GM21825 (cell line): ENCODE measurements around the gene OR10P1.
A peak's percentile ranks its signal among the peaks of the same experiment; 100 is the strongest.
"Not testable (repeated sequence)": the region's sequence is repeated elsewhere in the genome, so short reads cannot be mapped to it uniquely, and the experiment has no call there.

Experiments
- ATAC-seq: cut with Tn5 transposase; IDR thresholded peaks from one replicate; pipeline ENCODE4 v1.9.1; 2021; ENCODE audit warnings: mild to moderate bottlenecking, moderate library complexity; ENCODE audit not compliant: unreplicated experiment

OR10P1 gene

DNA sequence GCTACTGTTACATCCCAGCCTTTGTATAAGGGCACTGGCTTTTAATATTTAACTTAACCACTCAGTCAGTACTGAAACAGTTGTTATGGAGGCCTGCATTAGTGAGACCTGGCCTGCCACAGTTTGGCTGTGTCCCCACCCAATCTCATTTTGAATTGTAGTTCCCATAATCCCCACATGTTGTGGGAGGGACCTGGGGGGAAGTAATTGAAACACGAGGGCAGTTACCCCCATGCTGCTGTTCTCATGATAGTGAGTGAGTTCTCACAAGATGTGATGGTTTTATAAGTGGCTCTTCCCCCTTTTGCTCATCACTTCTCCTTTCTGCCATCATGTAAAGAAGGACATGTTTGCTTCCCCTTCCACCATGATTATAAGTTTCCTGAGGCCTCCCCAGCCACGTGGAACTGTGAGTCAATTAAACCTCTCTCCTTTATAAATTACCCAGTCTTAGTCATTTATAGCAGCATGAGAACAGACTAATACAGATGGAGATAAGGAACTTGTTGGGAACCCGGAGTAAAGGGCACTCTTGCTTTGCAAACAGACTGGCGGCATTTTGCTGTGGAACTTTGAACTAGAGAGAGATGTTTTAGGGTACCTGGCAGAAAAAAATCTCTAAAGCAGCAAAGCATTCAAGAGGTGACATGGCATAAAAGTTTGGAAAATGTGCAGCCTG lies 14.1 kb downstream of the OR10P1 start:
- not testable (repeated sequence) for ATAC-seq

DNA sequence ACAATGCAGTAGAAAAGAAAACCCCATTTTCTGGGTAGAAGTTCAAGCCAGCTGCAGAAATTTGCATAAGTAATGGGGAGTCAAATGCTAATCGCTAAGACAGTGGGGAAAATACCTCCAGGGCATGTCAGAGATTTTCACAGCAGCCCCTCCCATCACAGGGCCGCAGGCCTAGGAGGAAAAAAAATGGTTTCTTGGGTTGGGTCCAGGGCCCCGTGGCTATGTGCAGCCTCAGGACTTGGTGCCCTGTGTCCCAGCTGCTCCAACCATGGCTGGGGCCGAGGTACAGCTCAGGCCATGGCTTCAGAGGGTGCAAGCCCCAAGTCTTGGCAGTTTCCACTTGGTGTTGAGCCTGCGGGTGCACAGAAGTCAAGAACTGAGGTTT lies 14.6 kb downstream of the OR10P1 start:
- ATAC-seq, result no peak

DNA sequence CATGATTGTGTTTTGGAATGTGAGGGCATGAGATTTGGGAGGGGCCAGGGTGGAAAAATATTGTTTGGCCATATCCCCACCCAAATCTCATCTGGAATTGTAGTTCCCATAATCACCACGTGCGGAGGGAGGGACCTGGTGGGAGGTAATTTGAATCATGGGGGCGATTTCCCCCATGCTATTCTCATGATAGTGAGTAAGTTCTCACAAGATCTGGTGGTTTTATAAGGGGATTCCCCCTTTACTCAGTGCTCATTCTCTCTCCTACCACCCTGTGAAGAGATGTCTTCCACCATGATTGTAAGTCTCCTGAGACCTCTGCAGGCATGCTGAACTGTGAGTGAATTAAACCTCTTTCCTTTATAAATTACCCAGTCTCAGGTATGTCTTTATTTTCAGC lies 15.7 kb downstream of the OR10P1 start:
- ATAC-seq, result no peak

DNA sequence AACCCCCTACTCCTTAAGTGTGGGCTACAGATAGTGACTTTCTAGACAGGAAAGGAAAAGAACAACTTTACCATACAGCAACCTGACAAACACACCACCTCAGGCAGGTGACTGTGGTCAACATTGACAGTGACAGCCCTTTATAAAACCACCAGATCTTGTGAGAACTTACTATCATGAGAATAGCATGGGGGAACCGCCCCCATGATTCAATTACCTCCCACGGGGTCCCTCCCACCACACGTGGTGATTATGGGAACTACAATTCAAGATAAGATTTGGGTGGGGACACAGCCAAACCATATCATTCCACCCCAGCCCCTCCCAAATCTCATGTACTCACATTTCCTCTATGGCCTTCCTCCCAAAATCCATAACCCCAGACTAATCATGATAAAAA lies 16.3 kb downstream of the OR10P1 start:
- no peak for ATAC-seq

DNA sequence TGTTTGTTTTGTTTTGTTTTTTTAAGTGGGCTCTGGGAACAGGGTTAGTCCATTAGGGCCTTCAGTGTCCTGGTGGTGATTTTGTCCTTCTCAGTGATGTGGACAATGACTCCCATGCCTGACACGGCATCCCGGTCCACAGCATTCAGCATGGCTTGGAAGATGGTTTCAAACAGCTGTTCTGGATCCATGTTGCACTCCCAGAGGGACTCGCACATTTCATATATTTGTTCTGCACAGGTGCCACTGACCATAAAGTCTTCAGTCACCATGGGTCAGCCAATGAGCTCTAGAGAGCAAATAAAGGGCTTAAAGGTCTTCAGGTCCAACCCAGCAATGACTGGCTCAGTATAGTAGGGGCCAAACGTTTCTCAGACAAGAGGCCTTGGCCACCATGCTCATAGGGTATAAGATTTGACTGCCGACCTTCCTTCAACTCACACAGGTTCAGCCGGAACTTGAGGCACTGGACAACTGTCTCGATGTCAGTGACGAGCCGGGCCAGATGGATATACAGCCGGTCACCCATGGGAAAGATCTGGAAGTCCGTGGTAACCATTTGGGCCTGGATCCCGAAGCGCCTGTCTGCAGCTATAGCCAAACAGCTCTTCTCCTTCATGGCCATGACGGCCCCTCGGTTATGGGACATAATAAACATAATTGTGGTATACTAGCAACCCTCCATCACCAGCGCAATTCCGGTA lies 18.0 kb downstream of the OR10P1 start:
- ATAC-seq, result no peak

DNA sequence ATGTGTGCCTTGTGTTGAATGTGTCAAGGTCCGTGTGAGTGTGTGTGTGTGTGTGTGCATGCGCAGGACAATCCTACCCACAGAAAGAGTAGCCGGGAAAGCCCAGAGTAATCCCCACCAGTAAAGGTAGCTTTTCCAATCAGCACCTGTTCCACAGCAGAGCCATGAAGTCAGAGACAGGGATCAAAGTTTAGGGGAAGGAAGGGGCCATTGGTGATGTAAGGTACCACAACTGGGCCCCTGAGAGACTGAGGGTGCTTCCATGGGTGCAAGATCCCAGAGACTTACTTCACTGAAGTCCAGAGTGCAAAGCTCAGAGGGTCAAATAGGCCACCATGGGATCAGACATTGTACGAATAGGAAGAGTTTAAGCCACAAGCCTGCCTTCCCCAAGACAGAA lies 20.5 kb downstream of the OR10P1 start:
- no peak for ATAC-seq

DNA sequence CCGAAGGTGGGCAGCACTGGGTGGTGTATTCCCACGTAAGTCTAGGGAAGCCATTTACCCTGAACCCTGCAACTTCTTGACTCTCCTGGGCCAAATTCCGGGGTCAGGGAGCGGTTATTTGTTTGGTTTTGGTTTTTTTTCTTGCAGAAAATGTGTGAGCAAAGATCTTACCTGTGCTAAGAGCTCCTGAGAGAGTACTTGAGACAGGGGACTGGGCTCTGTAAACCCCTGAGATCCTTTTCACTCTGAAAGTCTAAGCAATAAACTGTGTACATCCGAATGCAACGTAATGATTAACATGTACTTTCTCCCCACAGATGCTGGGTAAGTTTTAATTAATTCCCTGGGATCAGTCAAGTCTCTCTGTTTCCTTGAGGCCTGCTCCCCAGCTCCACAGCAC lies 21.5 kb downstream of the OR10P1 start:
- ATAC-seq, result no peak

DNA sequence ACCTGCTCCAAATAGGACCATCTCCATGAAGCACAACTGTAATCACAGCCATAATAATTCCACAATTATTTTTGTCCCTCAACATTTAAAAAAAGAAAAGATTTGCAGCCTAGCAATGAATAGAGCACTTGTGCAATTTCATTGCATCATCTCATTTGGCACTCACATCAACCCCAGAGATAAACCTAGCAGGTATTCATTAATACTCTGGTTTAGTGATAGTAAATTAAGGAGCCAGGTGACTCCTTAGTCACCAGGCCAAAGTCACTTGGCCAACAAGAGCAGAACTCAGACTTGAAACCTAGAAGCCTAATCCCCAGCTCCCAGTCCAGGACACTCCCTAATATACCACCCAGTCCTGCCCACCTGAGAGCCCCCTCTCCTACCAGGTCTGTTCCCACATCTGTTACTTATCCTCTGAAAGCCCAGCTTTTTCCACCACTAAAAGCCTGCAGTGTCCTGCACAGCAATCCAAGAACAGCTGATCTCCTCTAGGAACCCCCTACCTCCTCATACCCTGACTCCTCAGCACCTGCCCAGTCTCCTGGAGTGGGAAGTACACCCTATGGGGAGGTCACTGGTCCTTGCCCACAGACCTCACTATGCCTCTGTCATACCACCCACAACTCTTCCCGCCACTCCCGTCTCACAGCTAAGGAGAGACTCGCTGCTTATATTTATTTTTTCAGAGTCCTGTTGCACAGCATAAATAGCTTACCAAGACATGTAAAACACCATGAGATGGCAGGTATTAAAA lies 22.1 kb downstream of the OR10P1 start:
- ATAC-seq, result no peak

DNA sequence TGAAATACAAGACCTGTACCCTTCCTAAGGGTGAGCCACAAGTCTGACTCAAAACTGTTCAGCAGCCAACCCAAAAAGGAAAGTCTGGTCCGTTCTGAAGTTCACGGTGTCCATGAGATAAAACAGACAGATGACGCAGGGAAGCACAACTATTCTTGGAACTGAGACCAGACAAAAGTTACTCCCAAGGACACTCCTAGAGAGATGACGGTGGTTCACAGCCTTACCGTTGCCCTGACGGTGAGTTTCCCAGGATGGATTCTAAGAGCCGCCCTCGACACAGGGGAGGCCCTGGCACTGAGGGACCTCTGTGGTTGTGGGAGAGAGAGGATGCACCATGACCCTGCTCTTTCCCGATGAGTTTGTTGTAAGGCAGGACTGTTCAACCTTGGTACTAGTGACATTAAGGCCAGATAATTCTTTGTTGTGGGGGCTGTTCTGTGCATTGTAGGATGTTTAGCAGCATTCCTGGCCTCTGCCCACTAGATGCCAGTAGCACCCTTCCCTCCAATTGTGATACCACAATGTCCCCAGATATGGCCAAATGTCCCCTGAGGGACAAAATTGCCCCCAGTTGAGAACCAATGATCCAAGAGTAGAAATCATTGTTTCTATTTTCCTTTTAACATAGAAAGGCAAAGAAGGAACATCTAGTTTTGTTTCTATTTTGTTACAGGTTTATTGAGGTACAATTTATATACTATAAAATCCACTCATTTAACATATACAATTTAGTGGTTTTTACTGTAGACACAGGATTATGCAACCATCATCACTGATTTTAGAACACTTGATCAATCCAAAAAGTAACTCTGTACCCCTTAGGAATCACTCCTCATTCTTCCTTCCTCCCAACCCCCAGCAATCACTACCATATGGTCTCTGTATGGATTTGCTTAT lies 23.0 kb downstream of the OR10P1 start:
- no peak for ATAC-seq

DNA sequence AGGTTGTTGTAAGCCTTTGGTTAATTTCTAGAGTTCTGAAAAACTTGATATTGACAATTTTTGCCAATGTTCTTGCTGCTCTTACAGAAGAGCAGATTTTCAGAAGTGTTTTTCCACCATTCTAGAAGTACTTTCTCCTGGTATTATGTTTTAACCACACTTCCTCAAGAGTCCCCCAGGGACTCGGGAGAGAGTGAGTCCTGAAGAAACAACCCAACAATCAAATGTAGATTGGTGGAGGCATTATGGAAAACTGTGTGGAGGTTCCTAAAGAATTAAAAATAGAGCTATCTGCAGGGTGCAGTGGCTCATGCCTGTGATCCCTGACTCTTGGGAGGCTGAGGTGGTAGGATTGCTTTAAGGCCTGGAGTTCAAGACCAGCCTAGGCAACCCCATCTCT lies 26.7 kb downstream of the OR10P1 start:
- ATAC-seq, result no peak

DNA sequence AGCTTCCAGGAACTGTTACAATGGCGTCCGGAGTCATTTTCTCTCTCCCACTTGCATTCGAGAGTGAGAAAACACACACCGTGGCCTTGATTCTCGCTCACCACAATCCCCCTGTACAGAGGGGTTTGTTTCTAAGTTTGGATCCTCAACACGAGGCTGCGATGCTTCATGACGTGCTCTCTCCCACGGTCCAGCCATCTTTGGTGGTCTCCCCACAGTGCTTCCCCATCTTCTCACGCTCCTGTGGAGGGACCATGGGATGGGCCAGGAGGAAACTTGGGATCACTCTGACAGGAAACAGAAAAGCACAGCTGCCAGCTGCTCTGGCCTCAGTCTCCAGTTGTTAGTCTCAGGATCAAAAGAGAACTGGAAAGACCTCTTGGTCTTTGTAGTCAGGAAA lies 28.1 kb downstream of the OR10P1 start:
- ATAC-seq, result no peak

DNA sequence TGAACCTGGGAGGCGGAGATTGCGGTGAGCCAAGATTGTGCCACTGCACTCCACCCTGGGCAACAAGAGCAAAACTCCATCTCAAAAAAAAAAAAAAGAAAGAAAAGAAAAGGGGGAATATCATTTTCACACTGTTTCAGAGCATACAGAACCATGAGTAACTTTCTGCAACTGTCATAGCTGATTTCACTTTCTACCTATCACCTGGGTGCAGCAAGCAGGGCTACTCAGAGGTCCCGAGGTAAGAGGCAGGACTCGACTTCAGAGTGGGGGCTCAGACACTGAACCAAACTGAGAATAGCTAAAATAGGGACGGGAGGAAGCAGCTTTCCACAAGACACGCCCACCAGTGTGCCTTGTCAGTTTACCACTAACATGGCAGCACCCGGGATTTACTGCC lies 29.8 kb downstream of the OR10P1 start:
- ATAC-seq, result no peak

DNA sequence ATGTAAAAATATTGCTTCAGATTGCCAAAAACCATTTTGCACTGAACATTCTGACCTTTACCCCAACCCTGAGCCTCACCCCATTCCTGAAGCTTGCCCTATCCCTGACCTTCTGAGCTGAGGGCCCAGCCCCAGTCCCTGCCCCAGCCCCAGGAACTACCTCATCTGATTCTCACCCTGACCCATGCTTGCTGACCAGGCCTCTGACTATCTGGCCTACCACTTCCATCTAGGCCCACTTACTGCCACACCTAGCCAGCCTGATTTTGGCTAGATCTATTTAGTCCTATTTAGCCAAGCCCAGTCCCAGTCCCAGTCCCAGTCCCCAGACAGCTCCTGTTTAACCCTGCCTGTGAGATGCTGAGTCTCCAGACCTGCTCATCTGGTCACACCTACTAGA lies 33.6 kb downstream of the OR10P1 start:
- no peak for ATAC-seq

DNA sequence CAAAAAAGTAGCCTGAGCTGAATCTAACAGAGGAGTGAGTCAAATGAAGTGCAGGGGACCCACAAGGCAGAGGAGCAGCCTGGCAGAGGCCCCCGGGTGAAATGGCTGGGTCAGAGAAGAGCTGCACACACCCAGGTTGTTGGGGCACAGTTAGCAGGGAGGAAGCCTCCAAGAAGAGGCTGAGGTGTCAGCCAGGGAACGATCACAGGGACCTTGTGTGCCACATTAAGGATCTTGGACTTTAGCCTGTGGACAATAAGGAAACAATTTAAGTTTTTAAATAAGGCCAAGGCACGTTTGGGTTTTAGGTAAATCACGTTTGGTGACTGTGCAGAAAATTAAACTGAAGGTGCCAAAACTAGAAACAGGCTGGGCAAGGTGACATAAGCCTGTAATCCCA lies 35.1 kb downstream of the OR10P1 start:
- no peak for ATAC-seq

DNA sequence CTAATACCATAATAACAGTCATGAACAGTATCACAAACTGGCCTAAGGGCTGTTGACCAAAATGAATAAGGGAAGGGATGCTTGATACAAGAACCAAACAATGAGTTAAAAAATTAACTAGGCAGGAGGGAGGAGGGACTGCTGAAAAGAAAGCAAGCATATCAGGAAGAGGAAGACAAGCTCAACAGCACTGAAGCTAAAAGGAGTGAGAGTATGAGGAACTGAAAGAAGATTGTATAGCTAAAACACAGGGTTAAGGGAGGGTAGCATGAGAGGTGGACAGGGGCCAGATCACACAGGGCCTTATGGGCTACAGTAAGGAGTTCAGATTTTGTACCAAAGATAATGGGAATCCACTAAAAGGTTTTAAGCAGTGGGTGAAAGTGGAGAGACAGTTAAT lies 36.9 kb downstream of the OR10P1 start:
- peak; percentile 99 for ATAC-seq

DNA sequence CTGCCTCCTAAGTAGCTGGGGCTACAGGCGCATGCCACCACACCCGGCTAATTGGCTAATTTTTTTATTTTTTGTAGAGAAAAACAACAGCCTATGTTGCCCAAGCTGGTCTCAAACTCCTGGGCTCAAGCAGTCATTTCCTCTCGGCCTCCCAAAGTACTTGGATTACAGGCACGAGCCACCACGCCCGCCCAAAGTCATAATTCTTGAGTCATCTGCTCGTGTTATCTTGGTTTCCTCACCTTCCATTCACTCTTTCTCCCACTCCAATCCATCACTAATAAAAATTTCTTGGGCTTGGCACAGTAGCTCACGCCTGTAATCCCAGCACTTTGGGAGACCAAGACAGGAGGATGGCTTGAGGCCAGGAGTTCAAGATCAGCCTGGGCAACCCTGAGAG lies 39.0 kb downstream of the OR10P1 start:
- no peak for ATAC-seq

DNA sequence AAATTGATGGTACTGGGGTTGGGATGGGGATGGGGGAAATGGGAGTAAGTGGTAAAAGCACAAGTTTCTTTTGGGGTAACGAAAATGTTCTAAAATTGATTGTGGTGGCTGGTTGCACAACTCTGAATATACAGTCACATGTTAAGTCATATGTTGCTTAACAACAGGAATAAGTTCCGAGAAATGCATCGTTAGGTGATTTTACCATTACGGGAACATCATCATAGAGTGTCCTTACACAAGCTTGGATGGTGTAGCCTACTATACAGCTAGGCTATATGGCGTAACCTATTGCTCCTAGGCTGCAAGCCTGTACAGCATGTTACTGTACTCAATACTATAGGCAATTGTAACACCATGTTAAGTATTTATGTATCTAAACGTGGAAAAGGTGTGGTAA lies 40.0 kb downstream of the OR10P1 start:
- no peak for ATAC-seq

DNA sequence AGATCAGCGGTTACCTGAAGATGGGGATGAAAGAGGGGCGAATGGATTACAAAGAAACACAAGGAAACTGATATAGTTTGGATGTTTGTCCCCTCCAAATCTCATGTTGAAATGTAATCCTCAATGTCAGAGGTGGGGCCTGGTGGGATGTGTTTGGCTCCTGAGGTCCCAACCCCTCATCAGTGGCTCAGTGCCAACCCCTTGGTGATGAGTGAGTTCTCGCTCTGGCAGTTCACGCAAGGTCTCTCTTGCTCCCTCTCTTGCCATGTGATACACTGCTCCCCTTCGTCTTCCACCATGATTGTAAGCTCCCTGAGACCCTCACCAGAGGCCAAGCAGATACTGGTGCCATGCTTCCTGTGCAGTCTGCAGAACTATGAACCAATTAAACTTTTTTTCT lies 43.0 kb downstream of the OR10P1 start:
- no peak for ATAC-seq

DNA sequence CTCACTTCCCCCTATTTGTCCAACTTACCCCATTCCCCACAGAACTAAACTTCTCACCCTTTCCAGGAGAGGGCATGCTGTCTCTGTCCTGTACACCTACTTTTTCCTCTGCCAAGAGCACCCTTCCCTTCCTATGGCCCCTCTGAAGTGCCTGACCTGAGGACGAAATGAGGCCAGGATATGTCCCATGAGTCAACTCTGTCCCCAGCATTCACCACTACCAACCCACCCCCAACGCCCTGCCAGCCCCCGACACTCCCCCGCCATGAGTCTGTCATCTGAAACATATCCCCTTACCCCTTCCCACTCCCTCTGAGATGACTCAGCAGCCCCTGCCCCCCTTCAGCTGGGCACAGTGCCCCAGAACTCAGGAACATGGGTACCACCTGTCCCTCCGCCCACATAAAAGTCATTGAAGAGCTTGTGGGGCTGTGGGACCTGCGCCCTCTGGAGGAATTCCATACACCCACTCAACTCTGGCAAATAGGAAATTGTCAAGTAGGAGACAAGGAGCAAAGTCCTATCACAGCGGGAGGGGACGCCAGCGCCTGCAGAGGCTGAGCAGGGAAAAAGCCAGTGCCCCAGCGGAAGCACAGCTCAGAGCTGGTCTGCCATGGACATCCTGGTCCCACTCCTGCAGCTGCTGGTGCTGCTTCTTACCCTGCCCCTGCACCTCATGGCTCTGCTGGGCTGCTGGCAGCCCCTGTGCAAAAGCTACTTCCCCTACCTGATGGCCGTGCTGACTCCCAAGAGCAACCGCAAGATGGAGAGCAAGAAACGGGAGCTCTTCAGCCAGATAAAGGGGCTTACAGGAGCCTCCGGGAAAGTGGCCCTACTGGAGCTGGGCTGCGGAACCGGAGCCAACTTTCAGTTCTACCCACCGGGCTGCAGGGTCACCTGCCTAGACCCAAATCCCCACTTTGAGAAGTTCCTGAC lies 44.7 kb downstream of the OR10P1 start:
- no peak for ATAC-seq
